NCI-H2196 treated with DMSO at 0.1 percent for 48 hours (cell line): ENCODE measurements around the gene LYAR.

ENCODE experiments used
- DNase-seq: peaks from one replicate; lab custom pipeline; 2025; ENCODE audit not compliant: unreplicated experiment; lab: John Stamatoyannopoulos, UW

The LYAR gene, protein sequence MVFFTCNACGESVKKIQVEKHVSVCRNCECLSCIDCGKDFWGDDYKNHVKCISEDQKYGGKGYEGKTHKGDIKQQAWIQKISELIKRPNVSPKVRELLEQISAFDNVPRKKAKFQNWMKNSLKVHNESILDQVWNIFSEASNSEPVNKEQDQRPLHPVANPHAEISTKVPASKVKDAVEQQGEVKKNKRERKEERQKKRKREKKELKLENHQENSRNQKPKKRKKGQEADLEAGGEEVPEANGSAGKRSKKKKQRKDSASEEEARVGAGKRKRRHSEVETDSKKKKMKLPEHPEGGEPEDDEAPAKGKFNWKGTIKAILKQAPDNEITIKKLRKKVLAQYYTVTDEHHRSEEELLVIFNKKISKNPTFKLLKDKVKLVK

DNA sequence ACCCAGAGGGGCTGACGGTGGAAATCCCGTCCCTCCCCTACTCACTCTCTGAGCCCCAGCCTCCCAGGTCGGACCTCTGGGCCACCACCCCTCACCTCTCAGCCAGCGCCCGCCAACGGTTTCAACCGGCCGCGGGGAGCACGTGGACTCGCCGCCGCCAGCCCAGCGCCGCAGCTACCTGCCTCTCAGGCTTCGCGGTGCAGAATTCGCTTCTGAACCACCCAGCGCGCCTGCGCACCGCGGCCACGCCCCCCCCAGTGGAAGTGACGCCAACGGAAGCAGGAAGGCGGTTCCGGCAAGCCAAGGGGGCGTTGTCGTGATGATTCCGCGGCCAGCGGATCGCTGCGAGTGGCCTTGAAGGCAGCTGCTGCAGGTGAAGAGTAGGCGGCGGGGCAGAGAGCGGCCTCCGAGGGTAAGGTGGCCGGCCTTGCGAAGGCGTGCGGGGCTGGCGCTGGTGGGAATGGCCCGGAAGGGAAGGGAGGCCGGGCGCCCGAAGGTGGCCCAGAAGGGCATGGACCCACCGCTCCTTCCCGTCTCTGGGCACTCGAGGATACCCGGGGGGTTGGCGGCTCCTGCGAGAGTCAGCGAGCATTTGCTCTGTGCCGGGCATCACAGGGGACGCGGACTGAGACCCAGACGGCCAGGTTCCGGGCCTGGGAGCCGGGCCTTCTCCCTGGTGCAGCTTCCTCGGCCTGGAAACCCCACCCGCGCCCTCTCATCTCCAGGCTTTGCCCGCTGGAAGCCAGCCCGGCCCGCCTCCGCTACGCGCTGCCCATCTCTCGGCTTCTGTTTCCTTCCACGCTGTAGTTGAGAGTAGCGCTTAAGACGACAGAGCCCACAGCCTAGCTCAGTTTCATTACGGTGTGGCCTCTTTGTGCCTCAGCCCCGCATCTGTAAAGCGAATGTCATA, at the start of gene LYAR, which contains the start of gene ZBTB49:
Gene LYAR, minus strand, starts transcription at position 214 of the 910 bp plus-strand sequence. CDS start 6,412 bp downstream, outside the sequence.
Gene ZBTB49, plus strand, starts transcription at position 311 of the 910 bp plus-strand sequence. CDS start 9,695 bp downstream, outside the sequence.
- peak; percentile 72 for DNase-seq

DNA sequence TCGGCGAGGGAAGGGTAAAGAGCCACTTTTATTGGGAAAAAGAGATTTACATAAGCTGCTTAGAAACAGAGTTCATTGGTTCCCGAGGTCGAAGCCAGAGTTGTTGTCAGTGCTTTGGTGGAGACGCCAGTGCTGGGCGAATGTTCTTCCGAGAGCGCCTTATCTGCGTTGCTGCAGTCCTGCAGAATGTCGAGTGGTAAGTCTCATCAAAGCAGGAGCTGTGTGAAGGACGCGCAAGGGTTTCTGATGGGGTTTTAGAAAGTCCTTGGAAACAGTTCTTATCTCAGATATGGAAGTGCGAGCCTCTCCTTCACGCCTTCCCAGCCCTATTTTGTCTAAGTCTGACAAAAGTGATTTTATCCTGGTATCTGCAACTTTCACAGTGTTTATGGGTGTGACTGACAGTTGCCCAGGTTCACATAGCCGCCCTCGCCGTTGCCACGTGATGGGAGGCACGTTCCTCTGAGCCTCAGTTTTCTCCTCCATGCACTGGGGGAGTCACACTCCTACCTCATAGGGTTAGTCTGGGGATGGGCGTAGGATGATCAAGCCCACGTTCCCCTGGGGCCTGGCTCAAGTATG, 49.6 kb upstream of the LYAR start:
- no peak for DNase-seq

DNA sequence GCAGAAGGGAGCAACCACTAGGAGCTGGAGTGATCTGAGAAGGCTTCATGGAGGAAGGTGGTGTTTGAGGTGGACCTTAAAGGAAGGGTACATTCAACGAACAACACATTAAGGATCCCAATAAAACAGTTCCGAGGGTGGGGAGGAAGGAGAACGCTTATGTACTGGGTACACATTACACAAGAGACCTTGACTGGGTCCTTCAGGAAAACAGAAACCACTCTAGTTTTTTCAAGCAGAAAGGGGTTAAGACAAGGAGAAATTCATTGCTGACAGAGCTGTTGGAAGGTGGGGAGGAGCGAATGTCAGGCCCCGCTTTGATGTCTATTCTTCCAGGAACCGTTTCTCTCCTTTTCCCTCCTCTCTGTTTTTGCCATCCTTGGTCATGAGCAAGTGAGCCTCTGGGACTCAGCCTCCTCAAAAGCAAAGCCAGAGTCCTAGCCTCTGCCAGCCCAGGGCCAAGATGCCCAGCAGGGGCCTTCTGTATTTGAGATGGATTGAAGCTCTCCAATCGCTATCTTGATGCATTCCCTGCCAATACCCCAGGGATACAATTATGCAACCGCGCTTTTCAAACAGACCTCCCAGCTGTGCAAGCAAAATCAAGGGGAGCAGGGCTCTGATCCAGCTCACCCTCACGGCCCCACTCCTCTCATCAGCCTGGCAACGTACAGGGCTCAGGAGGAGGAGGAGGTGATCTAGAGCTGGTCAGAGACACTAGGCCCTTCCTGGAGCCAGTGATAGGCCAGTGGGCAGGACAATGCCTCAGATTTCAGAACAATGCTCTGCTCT, 48.5 kb upstream of the LYAR start:
- DNase-seq, result no peak

DNA sequence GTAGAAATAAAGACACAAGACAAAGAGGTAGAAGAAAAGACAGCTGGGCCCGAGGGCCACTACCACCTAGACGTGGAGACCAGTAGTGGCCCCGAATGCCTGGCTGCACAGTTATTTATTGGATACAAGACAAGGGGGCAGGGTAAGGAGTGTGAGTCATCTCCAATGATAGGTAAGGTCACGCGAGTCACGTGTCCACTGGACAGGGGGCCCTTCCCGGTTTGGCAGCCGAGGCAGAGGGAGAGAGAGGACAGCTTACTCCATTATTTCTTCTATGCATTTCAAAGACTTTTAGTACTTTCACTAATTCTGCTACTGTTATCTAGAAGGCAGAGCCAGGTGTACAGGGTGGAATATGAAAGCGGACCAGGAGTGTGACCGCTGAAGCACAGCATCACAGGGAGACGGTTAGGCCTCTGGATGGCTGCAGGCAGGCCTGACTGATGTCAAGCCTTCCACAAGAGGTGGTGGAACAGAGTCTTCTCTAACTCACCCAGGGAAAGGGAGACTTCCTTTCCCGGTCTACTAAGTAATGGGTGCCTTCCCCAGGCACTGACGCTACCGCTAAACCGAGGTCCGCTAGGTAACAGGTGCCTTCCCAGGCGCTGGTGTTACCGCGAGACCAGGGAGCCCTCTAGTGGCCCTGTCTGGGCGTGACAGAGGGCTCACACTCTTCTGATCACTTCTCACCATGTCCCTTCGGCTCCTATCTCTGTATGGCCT, 45.0 kb upstream of the LYAR start:
- peak; percentile 49 for DNase-seq

DNA sequence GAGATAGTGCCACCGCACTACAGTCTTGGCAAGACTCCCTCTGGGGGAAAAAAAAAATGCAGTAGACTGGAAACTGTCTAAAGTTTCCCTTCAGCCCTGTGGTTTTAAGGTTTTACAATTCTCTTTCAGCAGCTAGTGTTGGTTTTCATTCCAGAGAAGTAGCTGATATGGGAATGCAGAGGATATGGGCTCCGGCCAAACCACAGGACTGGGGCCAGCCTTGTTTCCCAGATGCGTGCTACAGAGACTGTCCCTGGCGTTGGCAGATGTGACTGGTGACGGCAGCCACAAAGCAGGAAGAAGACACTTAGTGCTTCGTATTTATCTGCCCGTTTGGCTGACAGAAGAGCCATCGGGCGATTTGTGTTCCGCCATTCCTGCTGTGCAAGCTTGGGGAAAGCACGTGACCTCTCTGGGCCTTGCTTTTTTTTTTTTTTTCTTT, 43.3 kb upstream of the LYAR start:
- DNase-seq, result no peak

DNA sequence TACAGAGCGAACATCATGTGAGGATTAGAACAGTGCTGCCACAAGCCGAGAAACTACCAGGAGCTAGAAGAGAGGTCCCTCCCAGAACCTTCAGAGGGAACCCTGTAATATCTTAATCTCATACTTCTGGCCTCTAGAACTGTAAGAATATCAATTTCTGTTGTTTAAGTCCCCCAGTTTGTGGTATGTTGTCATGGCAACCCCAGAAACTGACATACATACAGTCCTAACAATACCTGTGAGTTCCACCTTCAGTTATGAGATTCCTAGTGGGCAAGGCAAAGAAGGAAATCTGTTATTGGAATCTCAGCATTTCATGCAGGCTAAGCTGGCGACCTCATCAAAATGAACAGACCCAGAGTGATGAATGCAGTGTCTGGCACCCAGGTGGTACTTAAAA, 42.6 kb upstream of the LYAR start:
- no peak for DNase-seq

DNA sequence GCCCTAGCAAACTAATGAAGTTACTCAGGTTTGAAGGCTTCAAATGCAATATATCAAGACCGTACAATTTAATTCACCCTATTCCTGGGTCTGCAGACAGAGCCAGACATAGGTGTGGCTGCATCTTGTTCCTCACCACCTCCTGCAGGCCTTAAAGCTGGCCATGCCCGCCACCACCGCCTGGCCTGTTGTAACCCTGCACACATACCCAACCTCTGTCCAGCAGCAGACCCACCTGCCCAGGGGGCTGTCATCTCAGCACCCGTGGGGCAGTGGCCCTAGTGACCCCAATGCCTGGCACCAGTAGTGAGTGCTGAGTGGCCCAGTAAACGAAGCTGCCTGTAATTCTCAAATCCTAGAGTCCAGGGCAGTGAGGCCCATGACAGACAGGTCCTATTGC, 40.8 kb upstream of the LYAR start:
- DNase-seq, result no peak

DNA sequence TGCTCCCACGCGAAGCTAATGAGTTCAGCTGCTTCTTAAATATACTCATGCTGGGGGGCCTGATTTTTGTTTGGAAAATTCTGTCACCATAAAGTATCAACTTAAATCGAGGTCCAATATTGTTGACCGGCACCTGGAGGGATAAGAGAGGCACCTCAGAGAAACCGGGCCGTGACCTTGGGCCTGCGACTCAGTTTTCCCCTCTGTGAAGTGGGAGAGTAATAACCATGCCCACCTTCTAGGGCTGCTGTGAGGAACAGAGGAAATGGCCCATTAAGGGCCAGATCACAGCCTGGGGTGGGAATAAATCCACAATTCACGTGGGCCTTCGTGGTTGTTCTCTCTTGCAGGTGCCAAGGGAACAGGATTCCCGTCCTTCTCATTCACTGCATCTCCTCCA, 39.5 kb upstream of the LYAR start:
- no peak for DNase-seq

DNA sequence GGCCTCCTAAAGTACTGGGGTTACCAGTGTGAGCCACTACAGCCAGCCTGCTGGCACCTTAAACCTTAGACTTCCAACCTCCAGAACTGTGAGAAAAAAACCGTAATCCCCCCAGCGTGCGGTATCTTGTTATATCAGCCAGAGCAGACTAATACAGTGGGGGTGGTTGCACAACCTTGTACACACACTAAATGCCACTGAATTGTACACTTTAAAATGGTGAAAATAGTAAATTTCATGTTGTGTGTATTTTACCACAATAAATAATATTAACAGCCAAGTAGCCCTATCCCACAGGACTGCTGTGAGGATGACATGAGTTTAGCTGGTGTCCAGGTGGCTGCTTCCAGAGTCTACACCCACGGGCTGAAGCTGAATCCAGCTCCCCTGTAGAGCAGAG, 38.9 kb upstream of the LYAR start:
- no peak for DNase-seq

DNA sequence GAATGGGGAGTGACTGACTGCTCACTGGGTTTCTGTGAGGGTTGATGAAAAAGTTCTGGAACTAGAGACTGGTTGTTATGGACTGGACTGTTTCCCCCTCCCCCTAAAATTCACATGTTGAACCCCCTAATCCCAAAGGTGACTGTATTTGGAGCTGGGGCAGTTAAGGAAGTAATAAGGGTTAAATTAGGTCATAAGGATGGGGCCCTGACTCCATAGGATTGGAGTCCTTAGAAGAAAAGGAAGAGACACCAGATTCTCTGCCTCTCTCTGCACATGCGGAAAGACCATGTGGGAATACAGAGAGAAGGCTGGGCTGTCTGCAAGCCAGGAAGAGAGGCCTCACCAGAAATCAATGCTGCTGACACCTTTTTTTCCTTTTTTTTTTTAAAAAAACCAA, 38.3 kb upstream of the LYAR start:
- no peak for DNase-seq

DNA sequence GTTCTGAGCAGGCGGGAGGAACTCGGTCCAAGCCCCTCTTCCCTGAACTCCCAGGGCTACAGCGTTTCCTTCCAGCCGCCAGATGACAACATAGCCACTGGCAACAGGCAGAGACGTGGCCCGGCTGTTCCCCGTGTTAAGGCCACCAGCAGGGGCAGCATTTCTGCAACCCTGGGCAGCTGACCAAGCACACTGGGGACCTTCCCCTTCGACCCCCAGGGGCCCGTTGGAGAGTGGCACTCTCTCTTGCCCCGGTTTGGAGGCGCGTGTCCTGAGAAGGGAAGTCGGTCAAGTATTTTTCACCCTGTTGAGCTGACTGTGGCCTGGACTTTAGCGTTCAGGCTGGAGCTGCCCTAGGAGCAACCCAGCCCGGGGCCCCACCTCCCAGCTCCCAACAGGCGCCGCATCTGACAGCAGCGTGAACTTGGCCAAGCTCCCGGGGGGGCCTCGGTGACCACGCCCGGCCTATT, 37.7 kb upstream of the LYAR start:
- DNase-seq, result no peak

DNA sequence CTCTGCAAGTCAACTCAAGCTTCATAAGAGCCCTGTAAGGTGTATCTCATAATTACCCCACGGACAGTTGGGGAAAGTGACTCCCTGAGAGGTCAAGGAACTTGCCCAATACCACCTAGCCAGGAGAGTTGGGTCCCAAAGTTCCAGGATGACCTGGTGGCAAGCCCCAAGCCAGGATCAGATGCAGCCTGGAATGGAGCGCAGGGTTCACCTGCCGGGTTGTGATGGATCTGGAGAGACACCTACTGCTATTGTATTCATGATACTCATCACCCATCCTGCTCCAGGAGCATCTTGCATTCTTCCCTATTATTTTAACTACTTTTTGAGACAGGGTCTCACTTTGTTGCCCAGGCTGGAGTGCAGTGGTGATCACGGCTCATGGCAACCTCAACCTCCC, 36.2 kb upstream of the LYAR start:
- no peak for DNase-seq

DNA sequence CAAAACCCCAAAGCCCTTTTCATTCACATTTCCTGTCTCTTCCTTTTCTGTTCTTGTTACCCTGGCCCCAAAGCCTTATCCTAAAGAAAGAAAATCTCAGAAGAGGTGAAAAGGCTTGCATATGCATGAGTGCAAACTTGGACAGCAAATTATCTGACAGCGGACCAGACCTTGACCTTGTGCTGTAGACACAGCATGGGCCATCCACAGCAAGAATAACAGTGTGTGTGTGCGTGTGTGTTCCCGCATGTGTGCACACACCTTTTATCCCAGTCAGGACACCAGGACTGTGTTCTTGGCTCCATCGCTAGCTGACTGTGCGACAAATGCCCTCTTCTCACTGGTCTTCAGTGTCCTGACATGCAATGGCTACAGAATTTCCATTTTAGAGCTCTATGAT, 35.4 kb upstream of the LYAR start:
- DNase-seq, result no peak

DNA sequence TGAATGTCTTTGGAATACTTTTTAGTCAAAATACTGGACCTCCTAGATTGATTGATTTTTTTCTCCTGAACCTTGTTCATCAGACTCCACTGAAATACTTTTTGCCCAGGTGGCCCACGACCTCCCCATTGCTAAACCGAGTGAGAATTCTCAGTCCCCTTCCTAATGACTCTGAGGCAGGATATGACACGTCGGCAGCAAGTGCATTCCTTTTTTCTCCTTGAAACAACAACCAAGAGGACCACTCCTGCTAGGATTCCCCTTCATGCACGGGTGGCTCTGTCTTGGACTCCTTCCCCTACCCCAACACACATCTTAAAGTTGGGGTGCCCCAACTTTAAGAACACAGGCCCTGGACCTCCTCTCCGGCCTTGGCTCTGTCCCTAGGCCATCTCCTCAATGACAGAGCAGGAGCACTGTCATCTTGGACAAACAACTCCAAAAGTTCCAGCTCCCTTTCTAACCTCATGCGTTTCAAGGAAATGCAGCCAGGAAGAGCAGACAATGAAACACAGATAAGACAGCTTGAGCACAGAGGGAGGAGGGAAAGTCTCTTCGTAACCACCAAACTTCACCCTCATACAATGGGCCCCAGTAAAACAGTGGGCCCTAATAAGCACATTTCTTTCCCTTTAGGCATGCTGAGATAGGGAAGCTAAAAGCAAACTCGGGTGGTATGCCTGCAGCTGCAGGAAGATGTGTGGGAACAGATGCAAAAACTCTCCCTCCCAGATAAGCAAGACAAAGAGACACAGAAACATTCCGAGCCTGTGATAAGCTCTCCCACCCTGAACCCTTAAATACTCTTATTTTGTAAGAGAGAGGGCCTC, 34.0 kb upstream of the LYAR start:
- no peak for DNase-seq

DNA sequence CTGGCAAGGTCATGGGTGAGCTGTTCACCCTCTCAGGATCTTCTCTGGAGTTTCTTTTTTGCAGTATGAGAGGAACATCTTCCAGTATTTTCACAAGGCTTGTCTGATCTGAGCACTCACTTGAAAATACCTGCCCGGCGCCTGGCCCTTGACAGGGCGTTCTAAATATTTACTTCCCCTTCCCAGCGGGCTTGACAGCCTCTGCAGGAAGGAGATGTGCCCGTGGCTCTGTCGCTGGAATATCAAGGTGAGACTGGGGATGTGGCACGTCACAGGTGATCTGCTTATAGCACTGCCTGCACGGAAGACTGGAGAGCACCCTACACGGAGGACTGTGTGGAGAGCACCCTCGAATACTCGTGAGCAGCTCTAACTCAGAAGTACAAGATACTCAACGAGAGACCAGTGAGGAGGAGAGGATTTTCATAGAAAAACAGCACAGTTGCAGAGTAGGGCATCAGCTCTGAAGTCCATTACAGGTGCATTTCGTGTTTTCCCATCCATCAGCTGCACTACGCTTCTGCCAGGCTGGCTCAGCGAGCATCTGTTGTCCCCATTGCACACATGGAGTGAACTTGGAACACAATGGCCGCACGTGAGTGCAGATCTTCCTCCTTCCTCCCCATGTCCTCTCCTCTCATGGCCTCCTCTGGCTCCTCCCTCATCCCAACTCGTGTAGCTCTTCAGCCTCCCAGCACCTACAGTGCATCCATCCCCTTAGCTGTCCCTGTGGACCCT, 32.2 kb upstream of the LYAR start:
- DNase-seq, result no peak

DNA sequence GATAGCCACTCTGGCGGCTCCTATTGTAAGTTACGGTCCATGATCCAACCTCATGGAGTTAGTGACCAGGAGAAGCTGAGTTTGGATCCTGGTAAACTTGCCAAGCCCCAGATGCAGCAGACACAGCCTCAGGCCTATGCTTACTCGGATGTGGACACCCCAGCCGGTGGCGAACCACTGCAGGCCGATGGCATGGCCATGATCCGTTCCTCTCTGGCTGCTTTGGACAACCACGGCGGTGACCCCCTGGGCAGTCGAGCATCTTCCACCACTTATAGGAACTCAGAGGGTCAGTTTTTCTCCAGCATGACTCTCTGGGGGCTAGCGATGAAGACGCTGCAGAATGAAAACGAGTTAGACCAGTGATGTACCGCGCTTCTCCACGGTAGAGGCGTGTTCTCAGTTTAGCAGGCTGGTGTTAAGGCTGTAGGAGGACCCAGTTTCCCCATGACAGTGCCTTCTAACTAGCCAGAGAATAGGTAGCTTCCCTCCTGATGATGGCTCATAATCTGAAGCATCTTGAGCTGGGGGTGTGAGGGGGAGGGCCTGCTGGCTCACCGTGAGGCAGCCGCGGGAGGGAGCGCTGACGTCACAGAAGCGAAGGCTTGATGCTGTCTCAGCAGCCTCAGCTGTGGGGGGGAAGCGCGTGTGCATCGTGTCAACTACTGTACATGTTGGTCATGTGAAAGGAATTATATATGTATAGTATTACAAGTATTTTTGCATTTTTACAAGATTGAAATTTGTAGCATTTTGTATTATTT, 31.2 kb upstream of the LYAR start:
- DNase-seq, result no peak

DNA sequence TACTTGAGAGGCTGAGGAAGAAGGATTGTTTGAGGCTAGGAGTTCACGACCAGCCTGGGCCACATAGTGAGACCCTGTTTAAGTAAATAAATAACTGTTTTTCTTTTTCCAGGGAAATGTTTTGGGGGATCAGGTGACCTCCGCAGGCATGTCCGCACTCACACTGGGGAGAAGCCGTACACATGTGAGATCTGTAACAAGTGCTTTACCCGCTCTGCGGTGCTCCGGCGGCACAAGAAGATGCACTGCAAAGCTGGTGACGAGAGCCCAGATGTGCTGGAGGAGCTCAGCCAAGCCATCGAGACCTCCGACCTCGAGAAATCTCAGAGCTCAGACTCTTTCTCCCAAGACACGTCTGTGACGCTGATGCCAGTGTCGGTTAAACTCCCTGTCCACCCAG, 30.6 kb upstream of the LYAR start:
- DNase-seq, result no peak
